Measurements from ENCODE around the gene APOA1.

DNA sequence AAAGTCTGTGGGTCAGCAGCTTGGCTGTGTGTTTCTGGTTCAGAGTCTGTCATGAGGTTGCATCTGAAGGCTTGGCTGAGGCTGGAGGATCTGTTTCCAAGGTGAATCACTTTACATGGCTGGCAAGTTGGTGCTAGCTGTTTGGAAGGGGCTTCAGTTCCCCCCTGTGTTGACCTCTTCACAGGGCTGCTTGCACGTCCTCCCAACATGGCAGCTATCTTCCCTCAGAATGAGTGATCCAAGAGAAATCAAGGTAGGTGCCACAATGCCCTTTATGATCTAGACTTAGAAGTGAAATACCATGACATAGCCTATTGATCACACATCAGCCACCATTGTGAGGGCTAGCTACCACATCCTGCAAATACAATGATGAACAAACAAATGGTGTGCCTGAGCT is 24.3 kb downstream of the APOA1 start:
- TF ChIP-seq, protein P1, sequence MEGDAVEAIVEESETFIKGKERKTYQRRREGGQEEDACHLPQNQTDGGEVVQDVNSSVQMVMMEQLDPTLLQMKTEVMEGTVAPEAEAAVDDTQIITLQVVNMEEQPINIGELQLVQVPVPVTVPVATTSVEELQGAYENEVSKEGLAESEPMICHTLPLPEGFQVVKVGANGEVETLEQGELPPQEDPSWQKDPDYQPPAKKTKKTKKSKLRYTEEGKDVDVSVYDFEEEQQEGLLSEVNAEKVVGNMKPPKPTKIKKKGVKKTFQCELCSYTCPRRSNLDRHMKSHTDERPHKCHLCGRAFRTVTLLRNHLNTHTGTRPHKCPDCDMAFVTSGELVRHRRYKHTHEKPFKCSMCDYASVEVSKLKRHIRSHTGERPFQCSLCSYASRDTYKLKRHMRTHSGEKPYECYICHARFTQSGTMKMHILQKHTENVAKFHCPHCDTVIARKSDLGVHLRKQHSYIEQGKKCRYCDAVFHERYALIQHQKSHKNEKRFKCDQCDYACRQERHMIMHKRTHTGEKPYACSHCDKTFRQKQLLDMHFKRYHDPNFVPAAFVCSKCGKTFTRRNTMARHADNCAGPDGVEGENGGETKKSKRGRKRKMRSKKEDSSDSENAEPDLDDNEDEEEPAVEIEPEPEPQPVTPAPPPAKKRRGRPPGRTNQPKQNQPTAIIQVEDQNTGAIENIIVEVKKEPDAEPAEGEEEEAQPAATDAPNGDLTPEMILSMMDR (tag by site-specific recombination; IDR thresholded peaks at IDR 0.05), result no peak
- TF ChIP-seq, protein P2, sequence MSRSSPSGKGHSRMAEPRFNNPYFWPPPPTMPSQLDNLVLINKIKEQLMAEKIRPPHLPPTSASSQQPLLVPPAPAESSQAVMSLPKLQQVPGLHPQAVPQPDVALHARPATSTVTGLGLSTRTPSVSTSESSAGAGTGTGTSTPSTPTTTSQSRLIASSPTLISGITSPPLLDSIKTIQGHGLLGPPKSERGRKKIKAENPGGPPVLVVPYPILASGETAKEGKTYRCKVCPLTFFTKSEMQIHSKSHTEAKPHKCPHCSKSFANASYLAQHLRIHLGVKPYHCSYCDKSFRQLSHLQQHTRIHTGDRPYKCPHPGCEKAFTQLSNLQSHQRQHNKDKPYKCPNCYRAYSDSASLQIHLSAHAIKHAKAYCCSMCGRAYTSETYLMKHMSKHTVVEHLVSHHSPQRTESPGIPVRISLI (tag by site-specific recombination; IDR thresholded peaks at IDR 0.05), result no peak
- TF ChIP-seq, protein P3, sequence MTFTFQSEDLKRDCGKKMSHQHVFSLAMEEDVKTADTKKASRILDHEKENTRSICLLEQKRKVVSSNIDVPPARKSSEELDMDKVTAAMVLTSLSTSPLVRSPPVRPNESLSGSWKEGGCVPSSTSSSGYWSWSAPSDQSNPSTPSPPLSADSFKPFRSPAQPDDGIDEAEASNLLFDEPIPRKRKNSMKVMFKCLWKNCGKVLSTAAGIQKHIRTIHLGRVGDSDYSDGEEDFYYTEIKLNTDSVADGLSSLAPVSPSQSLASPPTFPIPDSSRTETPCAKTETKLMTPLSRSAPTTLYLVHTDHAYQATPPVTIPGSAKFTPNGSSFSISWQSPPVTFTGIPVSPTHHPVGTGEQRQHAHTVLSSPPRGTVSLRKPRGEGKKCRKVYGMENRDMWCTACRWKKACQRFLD (tag by site-specific recombination; IDR thresholded peaks at IDR 0.05), result no peak
- TF ChIP-seq, protein P4, sequence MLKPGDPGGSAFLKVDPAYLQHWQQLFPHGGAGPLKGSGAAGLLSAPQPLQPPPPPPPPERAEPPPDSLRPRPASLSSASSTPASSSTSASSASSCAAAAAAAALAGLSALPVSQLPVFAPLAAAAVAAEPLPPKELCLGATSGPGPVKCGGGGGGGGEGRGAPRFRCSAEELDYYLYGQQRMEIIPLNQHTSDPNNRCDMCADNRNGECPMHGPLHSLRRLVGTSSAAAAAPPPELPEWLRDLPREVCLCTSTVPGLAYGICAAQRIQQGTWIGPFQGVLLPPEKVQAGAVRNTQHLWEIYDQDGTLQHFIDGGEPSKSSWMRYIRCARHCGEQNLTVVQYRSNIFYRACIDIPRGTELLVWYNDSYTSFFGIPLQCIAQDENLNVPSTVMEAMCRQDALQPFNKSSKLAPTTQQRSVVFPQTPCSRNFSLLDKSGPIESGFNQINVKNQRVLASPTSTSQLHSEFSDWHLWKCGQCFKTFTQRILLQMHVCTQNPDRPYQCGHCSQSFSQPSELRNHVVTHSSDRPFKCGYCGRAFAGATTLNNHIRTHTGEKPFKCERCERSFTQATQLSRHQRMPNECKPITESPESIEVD (tag by site-specific recombination; IDR thresholded peaks at IDR 0.05), result no peak
- TF ChIP-seq, protein P5, sequence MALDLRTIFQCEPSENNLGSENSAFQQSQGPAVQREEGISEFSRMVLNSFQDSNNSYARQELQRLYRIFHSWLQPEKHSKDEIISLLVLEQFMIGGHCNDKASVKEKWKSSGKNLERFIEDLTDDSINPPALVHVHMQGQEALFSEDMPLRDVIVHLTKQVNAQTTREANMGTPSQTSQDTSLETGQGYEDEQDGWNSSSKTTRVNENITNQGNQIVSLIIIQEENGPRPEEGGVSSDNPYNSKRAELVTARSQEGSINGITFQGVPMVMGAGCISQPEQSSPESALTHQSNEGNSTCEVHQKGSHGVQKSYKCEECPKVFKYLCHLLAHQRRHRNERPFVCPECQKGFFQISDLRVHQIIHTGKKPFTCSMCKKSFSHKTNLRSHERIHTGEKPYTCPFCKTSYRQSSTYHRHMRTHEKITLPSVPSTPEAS (tag by site-specific recombination; IDR thresholded peaks at IDR 0.05), result no peak
- TF ChIP-seq ZNF660 (tag by site-specific recombination; IDR thresholded peaks at IDR 0.05), result no peak
- TF ChIP-seq, protein P6, sequence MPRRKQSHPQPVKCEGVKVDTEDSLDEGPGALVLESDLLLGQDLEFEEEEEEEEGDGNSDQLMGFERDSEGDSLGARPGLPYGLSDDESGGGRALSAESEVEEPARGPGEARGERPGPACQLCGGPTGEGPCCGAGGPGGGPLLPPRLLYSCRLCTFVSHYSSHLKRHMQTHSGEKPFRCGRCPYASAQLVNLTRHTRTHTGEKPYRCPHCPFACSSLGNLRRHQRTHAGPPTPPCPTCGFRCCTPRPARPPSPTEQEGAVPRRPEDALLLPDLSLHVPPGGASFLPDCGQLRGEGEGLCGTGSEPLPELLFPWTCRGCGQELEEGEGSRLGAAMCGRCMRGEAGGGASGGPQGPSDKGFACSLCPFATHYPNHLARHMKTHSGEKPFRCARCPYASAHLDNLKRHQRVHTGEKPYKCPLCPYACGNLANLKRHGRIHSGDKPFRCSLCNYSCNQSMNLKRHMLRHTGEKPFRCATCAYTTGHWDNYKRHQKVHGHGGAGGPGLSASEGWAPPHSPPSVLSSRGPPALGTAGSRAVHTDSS (tag by site-specific recombination; IDR thresholded peaks at IDR 0.05), result no peak
- no peak for TF ChIP-seq KLF16 (tag by site-specific recombination; IDR thresholded peaks at IDR 0.05)
- TF ChIP-seq, protein P7, sequence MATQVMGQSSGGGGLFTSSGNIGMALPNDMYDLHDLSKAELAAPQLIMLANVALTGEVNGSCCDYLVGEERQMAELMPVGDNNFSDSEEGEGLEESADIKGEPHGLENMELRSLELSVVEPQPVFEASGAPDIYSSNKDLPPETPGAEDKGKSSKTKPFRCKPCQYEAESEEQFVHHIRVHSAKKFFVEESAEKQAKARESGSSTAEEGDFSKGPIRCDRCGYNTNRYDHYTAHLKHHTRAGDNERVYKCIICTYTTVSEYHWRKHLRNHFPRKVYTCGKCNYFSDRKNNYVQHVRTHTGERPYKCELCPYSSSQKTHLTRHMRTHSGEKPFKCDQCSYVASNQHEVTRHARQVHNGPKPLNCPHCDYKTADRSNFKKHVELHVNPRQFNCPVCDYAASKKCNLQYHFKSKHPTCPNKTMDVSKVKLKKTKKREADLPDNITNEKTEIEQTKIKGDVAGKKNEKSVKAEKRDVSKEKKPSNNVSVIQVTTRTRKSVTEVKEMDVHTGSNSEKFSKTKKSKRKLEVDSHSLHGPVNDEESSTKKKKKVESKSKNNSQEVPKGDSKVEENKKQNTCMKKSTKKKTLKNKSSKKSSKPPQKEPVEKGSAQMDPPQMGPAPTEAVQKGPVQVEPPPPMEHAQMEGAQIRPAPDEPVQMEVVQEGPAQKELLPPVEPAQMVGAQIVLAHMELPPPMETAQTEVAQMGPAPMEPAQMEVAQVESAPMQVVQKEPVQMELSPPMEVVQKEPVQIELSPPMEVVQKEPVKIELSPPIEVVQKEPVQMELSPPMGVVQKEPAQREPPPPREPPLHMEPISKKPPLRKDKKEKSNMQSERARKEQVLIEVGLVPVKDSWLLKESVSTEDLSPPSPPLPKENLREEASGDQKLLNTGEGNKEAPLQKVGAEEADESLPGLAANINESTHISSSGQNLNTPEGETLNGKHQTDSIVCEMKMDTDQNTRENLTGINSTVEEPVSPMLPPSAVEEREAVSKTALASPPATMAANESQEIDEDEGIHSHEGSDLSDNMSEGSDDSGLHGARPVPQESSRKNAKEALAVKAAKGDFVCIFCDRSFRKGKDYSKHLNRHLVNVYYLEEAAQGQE (tag by site-specific recombination; IDR thresholded peaks at IDR 0.05), result no peak
- TF ChIP-seq KLF9 (tag by site-specific recombination; IDR thresholded peaks at IDR 0.05; ENCODE audit: low read depth), result no peak
- TF ChIP-seq, protein P8, sequence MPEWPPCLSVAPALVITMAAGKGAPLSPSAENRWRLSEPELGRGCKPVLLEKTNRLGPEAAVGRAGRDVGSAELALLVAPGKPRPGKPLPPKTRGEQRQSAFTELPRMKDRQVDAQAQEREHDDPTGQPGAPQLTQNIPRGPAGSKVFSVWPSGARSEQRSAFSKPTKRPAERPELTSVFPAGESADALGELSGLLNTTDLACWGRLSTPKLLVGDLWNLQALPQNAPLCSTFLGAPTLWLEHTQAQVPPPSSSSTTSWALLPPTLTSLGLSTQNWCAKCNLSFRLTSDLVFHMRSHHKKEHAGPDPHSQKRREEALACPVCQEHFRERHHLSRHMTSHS (tag by site-specific recombination; IDR thresholded peaks at IDR 0.05), result no peak
- no peak for TF ChIP-seq HOXA7 (CRISPR knock-in tag; IDR thresholded peaks at IDR 0.05; ENCODE audit: borderline replicate concordance)
- no peak for TF ChIP-seq YY1 (tag by site-specific recombination; IDR thresholded peaks at IDR 0.05)
- no peak for TF ChIP-seq ZSCAN16 (tag by site-specific recombination; IDR thresholded peaks at IDR 0.05)
